Skin epidermis (tissue), 12 donors: Measurements from ENCODE around the gene PCA3.
A peak's percentile ranks its signal among the peaks of the same experiment; 100 is the strongest.
"Not testable (repeated sequence)": the region's sequence is repeated elsewhere in the genome, so short reads cannot be mapped to it uniquely, and the experiment has no call there.

ENCODE experiments used
- H3K27ac ChIP-seq, 21 experiments: fragments of 200-600 bp; sonication (generic) in 11 of 21; one replicate each; pipeline ENCODE4 v1.5.0; 2020; ENCODE audit warnings: mild to moderate bottlenecking in 3 of 21, inconsistent platforms in 2 of 21, moderate library complexity in 2 of 21
- H3K4me3 ChIP-seq, 7 experiments: fragments of 200-600 bp; sonication (generic) in 2 of 7; one replicate each; pipeline ENCODE4 v1.5.0; 2020; ENCODE audit warnings: inconsistent platforms in 2 of 7, mild to moderate bottlenecking in 2 of 7, moderate library complexity in 1 of 7

Gene PCA3

DNA sequence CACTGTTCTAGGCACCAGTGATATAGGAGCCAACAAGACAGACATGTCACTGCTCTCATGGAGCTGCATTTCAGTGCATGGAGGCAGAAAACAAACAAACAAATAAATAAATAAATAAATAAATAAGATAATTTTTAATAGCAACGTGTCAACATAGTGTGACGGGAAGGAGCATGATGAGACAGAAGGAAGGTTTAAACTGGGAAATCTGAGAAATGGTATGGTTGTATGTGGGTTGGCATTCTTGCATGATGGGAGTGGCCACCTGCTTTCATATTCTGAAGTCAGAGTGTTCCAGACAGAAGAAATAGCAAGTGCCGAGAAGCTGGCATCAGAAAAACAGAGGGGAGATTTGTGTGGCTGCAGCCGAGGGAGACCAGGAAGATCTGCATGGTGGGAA, at the start of gene PCA3:
PCA3 (plus strand) TSS at position 301 of the 400 bp plus-strand sequence.
- Histone ChIP-seq H3K4me3 (no peak within 1 kb of the TSS), H3K27ac (no peak within 1 kb of the TSS)

DNA sequence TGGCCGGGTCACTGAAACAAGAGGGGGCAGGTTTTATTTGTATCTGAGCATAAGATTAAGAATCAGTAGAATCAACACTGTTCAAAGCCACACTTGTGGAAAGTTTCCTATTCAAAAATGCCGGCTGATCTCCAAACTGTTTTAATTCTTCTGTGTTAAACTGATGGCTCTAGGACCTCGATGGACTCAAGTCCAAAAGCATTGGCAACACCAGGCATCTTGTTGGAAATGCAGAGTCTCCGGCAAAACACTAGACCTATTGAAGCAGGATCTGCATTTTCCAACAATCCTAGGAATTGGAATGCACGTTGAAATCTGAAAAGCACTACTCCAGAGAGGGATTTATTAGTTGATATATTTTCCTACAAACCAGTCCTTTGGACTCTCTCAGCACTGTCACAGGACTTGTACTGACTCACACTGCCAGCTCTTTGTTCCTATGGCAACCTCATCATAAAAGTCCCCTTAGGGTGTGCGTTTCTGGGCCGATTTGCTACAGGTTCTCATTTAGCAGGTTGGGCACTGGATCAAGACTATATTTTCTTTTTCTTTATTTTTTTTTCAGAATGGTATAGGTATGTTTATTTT, 48.1 kb upstream of the PCA3 start:
- no peak overlapping the region for H3K27ac ChIP-seq
- H3K4me3 ChIP-seq = no peak overlapping the region

DNA sequence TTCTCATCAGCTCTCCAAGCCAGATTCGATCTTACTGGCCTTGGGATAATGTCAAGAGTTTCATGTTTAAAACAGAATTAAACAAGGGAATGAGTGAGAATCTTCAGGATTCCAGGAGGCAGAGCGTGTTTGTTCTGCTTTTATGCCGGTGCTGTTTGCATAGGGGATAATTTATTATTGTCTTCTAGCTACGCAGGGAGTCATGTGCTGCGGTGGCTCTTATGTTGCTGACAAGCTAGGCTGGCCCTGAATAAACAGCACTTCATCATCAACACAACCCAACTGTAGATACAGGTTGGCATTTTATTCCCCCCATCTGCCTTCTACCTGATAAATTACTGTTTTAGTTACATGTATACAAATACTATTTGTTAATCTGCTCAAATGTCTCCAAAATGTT, 47.1 kb upstream of the PCA3 start:
- no peak overlapping the region for H3K27ac ChIP-seq
- no peak overlapping the region for H3K4me3 ChIP-seq

DNA sequence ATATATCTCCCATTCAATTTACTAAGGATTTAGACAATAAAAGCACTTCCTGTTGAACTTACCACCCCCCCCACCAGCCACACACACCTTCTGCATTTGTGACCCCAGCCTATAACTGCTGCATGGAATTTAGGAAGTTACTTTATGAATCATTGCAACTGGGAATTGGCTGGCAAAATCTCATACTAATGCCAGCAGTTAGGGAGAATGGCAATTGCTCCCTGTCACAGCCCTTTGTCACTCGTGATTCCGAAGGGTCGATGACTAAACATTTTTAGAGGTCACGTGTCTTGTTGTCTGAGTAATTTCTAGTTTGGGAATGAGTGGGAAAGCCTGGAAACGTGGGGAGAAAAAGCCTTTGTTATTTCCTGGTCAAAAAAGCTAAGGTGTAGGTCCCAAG, 46.6 kb upstream of the PCA3 start:
- no peak overlapping the region for H3K4me3 ChIP-seq
- no peak overlapping the region for H3K27ac ChIP-seq

DNA sequence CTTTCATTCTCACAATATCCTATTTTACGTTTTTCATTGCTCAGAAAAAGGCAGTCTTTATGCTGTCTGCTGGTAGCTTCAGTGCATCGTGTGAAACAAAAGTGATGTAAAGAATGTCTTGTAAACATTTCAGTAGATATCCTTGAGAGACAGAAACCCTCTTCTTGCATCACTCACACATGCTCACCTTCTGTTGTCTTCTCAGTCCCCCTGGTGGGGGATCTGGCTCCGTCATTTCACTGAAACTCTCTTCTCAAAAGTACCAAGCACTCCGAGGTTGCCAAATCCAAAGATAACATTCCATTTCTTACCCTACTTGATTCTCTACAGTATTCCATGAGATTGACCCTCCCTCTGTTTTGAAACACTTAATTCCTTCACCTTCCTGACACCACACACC, 46.1 kb upstream of the PCA3 start:
- H3K27ac ChIP-seq = no peak overlapping the region

DNA sequence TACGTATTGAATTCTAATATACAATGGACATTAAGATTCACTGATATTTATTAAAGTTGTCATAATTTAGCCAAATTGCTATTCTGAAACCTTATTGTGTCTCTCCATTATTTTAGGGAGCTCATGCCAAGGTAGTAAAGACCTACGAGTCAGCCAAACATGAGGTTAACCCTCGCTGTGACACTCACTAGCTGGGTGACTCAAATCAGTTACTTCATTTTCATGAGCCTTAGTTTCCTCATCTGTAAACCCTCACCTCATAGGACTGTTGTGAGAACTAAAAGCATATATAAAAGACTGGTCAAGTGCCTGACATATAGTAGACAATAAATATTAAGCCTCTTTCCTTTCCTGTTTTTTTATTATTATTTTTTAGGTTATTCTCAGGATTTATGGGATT, 44.0 kb upstream of the PCA3 start:
- Histone ChIP-seq H3K4me3 (no peak overlapping the region), H3K27ac (no peak overlapping the region)

More for the DNA sequence above, 46.1 kb upstream of the PCA3 start:
- H3K4me3 ChIP-seq = no peak overlapping the region

DNA sequence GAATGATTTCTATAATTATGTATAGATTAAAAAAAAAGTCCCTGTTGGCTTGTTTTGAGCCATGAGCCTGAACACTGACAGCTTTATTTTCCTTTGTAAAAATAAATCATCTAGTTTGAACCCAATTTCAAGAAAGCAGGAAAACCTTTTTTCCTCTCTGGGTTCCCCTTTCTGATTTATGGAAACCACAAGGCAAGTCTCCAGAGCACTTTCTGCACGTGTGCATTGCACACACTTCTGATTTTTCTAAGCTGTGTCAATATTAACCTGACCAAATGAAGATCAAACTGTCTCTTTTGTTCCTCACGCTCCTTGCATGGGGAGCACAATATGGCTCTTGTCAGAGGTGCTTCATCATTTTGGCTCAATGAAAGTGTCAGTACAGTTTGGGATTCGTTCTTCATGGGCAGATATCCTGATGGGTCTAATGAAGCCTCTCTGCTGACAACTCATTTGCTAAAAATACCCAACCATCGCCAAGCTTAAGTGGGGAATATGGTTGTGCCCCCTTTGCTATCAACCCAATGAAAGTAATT, 39.2 kb upstream of the PCA3 start:
- H3K27ac ChIP-seq = no peak overlapping the region
- no peak overlapping the region for H3K4me3 ChIP-seq

DNA sequence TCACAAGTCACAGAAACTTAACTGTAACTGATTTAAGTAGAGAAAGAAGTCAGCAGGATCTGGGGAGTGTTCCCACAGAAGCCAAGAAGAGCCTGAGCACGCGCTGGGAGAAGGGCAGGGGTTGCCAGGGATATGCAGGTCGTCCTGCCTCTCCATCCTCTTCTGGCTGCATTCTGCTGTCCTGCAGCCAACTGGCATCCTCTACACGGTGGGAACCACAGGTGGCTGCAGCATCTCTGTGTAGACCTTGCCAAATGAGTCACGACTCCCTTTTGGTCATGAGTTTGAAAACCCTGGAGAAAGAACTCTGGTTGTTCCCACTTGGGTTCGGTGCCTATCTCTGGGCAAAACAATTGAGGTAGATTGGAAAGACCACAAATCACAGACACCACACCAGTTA, 38.4 kb upstream of the PCA3 start:
- no peak overlapping the region for H3K4me3 ChIP-seq
- H3K27ac ChIP-seq = no peak overlapping the region

DNA sequence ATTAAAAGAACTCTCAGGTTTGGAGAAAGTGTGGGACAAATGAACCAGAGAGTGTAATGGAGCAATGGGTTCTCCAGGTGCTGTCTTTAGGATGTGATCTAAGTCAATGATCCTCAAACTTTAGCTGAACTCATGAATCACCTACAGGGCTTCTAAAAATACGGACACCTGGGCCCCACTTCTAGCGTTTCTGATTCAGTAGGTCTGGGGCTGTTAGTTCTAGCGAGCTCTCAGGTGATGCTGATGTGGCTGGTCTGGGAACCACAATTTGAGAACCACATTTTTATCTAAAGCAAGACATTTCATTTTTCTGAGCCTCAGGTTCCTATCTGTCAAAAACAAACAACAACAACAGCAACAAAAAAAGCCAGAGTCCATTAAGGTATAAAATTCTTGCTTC, 35.1 kb upstream of the PCA3 start:
- no peak overlapping the region for H3K4me3 ChIP-seq
- H3K27ac ChIP-seq = no peak overlapping the region

DNA sequence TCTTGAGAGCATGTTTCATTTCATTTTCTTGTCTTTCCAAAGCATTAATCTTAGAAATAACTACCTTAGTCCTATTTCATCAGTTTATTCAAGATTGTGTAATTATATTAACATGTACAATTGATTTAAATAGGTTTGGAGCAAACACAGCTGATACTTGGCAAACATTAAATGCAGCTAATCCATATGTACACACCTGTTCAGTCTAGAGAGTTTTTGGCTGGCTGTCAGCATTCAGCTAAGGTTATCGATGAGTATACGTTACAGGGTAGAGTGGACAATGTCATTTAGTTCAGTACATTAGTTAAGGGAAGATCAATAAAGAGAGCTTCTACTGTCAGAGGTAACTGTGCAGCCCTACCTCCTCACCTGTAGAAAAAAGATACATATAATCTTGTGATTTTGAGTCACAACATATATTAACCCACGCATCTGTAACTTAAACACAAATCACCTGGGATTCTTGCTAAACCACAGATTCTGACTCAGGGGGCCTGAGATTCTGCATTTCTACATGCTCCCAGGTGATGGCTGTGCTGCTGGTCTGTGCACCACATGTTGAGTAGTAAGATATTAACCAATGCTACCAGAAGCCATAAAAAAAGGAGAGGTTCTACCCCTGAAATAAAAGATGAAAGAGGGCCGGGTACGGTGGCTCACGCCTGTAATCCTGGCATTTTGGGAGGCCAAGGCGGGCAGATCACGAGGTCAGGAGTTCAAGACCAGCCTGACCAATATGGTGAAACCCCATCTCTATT, 34.1 kb upstream of the PCA3 start:
- no peak overlapping the region for H3K27ac ChIP-seq
- H3K4me3 ChIP-seq = no peak overlapping the region

DNA sequence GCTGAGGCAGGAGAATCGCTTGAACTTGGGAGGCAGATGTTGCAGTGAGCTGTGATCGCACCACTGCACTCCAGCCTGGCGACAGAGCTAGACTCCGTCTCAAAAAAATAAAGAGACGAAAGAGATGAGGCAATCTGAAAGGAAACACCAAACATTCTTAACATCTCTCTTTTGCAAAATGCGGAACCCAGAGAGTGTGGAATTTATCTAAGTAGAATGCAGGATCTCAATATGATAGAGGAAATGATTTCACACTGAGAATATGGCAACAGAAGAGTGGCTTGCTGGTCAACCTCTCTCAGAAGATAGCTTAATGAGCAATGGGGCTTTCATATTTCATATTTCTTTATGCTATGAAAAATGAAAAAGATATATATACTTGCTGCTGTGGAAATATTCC, 33.4 kb upstream of the PCA3 start:
- H3K4me3 ChIP-seq = no peak overlapping the region
- H3K27ac ChIP-seq = no peak overlapping the region

DNA sequence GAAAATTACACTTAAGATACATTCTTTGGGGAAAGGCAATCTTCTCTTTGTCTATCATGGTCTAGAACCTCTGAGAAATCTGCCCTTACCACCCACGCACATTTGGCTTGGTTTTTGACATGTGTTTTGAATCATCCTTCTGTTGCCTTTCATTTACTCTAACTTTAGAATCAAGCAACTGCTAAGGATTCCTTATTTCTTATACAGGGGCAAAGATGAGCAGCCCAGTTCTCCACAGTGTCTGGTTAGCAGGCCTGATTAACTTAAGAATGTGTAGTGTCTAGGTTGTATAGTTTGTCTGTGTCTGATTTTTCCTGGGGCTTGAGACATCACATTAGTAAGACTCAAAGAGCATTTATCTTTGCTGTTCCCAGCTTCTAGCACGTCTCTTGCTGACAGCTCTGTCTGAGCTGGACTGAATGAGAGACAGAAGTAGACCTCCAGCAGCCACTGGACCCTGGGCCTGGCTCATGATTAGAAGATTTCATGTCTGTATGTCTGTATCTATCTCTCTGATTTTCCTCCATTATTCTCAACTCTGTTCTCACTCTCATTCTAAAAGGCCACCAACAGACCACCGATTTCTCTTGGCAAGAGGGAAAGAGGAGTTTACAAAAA, 31.8 kb upstream of the PCA3 start:
- H3K27ac ChIP-seq = peak overlapping the region in 2 of 21 experiments; percentile 1 to 55
- H3K4me3 ChIP-seq = no peak overlapping the region

DNA sequence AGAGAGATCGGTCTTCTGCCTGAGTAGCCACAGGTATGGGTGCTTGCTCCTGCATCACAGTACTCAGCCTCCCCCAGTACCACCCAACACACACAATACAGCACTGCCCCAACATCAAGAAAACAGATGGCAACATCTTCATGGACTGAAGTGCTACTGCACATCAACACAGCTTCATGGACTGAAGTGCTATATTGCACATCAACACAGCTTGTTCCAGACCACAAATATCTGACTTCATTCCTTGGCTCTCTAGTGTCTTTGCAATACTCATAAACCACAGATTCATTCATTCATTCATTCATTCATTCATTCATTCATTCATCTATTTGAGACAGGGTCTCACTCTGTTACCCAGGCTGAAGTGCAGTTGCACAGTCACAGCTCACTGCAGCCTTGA, 31.1 kb upstream of the PCA3 start:
- no peak overlapping the region for H3K4me3 ChIP-seq
- peak overlapping the region in 2 of 21 experiments; percentile 1 to 55 for H3K27ac ChIP-seq

DNA sequence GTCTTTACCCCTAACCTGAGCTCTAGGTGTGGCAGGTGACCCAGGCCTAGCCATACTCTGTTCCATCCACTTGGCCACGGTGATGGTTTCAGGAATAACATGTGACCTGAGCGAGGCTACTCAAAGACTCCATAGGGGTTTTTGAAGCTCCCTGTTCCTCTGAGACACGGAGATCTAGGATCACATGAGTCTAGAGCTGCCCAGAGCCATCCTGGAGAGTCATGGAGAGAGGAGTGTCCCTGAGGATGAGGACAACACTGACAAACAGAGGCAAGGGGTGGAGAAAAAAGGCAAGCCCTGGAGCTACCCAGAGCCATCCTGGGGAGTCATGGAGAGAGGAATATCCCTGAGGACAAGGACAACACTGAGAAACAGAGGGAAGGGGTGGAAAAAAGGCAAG, 29.5 kb upstream of the PCA3 start:
- Histone ChIP-seq H3K27ac (no peak overlapping the region), H3K4me3 (no peak overlapping the region)

DNA sequence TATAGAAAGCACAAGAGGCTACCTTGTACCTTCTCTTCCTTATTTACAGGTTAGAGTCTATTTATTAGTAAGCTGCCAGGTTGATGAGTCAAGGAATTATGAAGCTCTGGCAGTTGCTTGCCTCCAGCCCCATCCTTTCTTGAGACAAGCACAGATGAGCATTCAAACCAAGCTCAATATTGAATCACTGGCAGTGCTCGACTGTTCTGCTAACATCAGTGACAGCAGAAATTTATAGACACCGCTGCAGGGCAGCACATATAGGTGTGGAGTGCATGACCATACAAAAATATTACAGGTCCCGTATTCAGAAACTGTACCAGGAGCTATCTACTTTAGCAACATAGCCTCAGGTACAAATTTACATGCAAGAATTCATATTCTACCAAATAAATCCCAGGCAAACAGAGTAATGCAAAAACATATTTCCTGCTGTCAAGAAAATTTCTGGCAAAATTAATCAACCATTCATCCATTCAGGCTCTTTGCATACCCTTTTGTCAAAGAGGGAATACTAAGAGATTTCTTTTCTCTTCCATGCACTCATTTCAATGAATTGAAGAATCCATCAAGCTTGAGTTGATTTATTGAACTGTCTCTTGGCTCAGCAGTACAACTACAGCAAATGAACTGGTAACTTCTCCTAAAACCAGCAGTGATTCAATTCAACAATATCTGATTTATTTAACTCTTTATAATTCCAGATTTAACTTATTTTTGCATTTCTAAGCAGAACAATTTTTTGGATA, 26.9 kb upstream of the PCA3 start:
- Histone ChIP-seq H3K27ac (no peak overlapping the region), H3K4me3 (no peak overlapping the region)

DNA sequence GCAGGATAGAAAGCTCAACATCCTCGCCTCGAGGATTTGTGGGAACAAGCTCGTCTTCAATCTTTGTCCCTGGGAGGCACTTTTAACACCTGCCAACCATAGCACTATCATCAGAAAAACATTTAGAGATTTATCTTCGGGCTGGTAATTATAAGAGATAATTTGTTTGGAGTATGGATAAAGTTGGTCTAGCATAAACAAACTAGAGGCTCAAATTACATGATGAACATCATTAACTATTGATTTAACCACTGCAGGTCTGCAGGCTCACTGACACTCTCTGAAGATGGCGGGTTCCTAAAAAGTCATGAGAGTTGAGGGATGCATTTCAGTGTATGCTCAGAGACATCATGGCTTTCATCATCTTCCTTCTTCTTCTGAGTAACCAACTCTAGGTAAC, 25.8 kb upstream of the PCA3 start:
- Histone ChIP-seq H3K27ac (no peak overlapping the region), H3K4me3 (no peak overlapping the region)

DNA sequence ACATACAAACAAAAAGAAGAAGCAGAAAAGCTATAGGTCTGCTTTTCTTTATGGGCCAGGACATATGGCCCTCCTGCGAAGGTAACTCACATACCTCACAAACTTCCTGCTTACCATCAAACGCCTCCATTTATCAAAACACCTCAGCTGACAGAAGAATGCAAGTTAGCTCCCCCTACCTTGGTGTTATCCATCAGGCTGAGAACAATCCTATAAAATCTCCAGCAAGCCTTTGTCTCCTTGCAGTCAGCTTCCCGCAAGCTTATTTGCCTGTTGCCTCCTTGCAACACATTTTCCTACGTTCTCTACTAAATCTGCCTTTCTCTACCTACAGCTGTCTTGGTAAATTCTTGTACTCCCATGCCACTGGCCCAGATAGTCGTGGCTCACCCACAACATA, 22.7 kb upstream of the PCA3 start:
- Histone ChIP-seq H3K27ac (no peak overlapping the region), H3K4me3 (no peak overlapping the region)

DNA sequence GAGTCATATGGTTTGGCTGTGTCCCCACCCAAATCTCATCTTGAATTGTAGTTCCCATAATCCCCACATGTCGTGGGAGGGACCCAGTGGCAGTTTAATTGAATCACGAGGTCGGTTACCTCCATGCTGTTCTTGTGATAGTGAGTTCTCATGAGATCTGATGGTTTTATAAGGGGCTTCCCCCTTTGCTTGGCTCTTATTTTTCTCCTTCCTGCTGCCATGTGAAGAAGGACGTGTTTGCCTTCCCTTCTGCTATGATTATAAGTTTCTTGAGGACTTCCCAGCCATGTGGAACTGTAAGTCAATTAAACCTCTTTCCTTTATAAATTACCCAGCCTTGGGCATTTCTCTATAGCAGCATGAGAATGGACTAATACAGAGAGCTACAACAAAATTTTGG, 21.3 kb upstream of the PCA3 start:
- H3K27ac ChIP-seq, H3K4me3 ChIP-seq: not testable (repeated sequence)

DNA sequence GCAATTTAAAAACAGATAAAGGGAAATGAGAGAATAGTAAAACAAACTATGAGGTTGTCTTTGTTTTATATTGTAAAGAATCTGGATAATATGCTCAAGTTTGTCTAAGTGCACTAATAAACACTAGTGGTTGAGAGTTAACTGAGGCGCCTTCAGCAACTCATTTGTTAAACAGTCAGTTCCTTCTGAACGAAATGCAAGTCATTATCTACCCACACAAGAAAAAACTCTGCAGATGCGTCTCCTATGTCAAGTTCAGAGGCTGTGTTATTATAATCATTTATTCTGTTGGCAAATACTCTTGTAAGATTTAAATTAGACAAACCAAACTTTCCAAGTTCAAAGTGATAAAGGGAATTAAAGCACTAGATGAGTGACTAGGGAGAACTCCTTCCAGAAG, 20.3 kb upstream of the PCA3 start:
- no peak overlapping the region for H3K4me3 ChIP-seq
- no peak overlapping the region for H3K27ac ChIP-seq

DNA sequence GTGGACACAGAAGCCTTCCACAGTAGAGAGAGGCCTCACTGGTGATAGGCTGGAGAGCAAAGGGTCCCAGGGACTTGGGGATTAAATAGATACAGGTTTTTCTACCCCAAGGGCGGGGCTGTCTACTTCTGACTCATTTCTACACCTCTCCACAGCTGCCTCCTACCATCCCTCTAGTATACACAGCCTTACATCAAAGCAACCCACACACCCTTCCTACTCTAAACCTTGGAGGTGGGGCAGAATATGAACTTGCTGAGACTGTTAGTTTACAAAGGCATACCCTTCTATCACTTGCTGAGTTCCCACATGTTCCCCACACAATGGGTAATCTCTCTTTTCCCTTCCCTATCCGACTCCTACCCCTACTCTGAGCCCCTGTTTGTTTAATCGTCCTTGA, 19.9 kb upstream of the PCA3 start:
- H3K4me3 ChIP-seq = no peak overlapping the region
- no peak overlapping the region for H3K27ac ChIP-seq

DNA sequence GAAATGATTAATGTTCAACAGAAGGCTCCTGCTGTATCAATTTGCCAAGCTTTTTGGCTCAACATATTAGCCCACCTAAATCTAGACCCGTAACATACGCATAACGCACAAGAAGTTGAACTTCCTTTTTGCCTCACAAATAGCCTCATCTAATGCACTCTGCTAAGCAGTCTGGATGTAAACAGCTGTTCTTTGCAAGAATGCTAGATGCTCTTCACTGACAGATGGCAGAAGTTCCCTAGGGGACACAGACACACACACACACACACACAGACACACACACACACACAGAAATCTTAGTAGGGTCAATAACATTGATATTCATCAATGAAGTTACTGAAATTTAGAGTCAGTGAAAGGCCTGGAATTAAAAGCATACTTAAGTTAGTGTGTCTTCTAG, 13.2 kb upstream of the PCA3 start:
- H3K4me3 ChIP-seq = no peak overlapping the region
- no peak overlapping the region for H3K27ac ChIP-seq
